HepG2 (cell line): Measurements from ENCODE around the gene TTC28. TPM values are rescaled to one million over a fixed set of nuclear protein-coding genes. Genes with fewer than 3 reads are reported as not detected.

Experiments
- ATAC-seq: fragments of 200-7000 bp; cut with Tn5 transposase; 3 replicates; pipeline ENCODE4 v1.9.1; 2020; ENCODE audit warnings: mild to moderate bottlenecking, moderate library complexity
- BruUV-seq: library from RNA; stranded (reverse); fragments of 400-500 nt; replicated peaks from 2 replicates; lab custom pipeline; 2021; lab: Mats Ljungman, UMichigan
- CTCF ChIA-PET: fragments of 300-600 bp; formaldehyde crosslinking; extraction: SDS; loops from one replicate; lab custom pipeline; 2021; ENCODE audit warnings: low total read pairs, inconsistent platforms, low intra/inter-chr PET ratio; lab: Yijun Ruan, JAX
- POLR2A ChIA-PET: fragments of 350-600 bp; sonication (Branson Sonifier 250); formaldehyde crosslinking; loops from one replicate; lab custom pipeline; 2020; ENCODE audit warnings: antibody characterized with exemption, inconsistent platforms; lab: Yijun Ruan, JAX
- DNase-seq: peaks from one replicate; pipeline ENCODE4 v3.0.0-alpha.2; 2015; ENCODE audit warnings: low spot score
- FAIRE-seq: peaks from 3 replicates; lab custom pipeline; 2011; peaks lifted over from hg19 to GRCh38; lab: Jason Lieb, UNC
- H2AFZ ChIP-seq: one replicate; pipeline ENCODE4 v1.6.1; 2011; ENCODE audit warnings: low read length, inconsistent platforms
- H3K27ac ChIP-seq: fragments of 300-600 bp; 3 replicates; pipeline ENCODE4 v1.8.0; 2011; ENCODE audit warnings: mixed run types, mild to moderate bottlenecking, mixed read lengths, low read length, inconsistent platforms; ENCODE audit not compliant: insufficient read depth; ENCODE audit errors: extremely low read length
- H3K27me3 ChIP-seq, 2 experiments: fragments of 200-600 bp in 1 of 2; 2 replicates in 1 of 2; 3 replicates in 1 of 2; pipeline versions ENCODE4 v1.6.0 to v1.8.0; 2011; ENCODE audit warnings: low read length in 2 of 2, mild to moderate bottlenecking in 2 of 2, moderate library complexity in 2 of 2, inconsistent platforms in 1 of 2; ENCODE audit not compliant: insufficient read depth in 2 of 2, control insufficient read depth in 1 of 2
- H3K36me3 ChIP-seq, 2 experiments: fragments of 200-600 bp in 1 of 2; replicated peaks in 1 of 2; 2 replicates in 1 of 2; 3 replicates in 1 of 2; pipeline versions ENCODE4 v1.5.1 to v1.8.0; 2011; ENCODE audit warnings: low read length in 2 of 2, inconsistent platforms in 1 of 2; ENCODE audit not compliant: insufficient read depth in 2 of 2, control insufficient read depth in 1 of 2
- H3K4me1 ChIP-seq: 2 replicates; pipeline ENCODE4 v1.5.1; 2012; ENCODE audit warnings: low read length, inconsistent platforms; ENCODE audit not compliant: insufficient read depth
- H3K4me2 ChIP-seq: 2 replicates; pipeline ENCODE4 v1.6.0; 2011; ENCODE audit warnings: low read depth, low read length, inconsistent platforms
- H3K4me3 ChIP-seq, 3 experiments: fragments of 200-600 bp in 1 of 3; sonication (generic), shearing (Covaris generic) in 1 of 3; replicated peaks in 1 of 3; 2 replicates each; pipeline ENCODE4 v1.5.1; 2011 to 2016; ENCODE audit warnings: low read length in 3 of 3, inconsistent platforms in 2 of 3, low read depth in 2 of 3, mild to moderate bottlenecking in 2 of 3, control low read depth in 1 of 3, mixed read lengths in 1 of 3; ENCODE audit not compliant: insufficient read depth in 1 of 3
- H3K79me2 ChIP-seq: one replicate; pipeline ENCODE4 v1.6.1; 2011; ENCODE audit warnings: low read length, inconsistent platforms; ENCODE audit not compliant: insufficient read depth
- H3K9ac ChIP-seq: 2 replicates; pipeline ENCODE4 v1.6.0; 2011; ENCODE audit warnings: mild to moderate bottlenecking, low read depth, low read length, inconsistent platforms; ENCODE audit not compliant: insufficient read depth
- H3K9me3 ChIP-seq: 2 replicates; pipeline ENCODE4 v1.5.1; 2012; ENCODE audit warnings: mild to moderate bottlenecking, low read length
- H4K20me1 ChIP-seq: 2 replicates; pipeline ENCODE4 v1.6.0; 2011; ENCODE audit warnings: inconsistent platforms, mild to moderate bottlenecking, low read length, moderate library complexity; ENCODE audit not compliant: insufficient read depth
- CREM ChIP-seq, 2 experiments: sonication (generic) in 1 of 2; formaldehyde crosslinking in 1 of 2; IDR thresholded peaks; 2 replicates each; pipeline versions ENCODE4 v1.4.0 to v1.6.1; 2016 to 2020; ENCODE audit warnings: antibody characterized with exemption in 1 of 2, mild to moderate bottlenecking in 1 of 2, missing genetic modification reagents in 1 of 2
- HNF1B ChIP-seq: sonication (generic); formaldehyde crosslinking; IDR thresholded peaks from 2 replicates; pipeline ENCODE4 v1.5.1; 2020; ENCODE audit warnings: mild to moderate bottlenecking, moderate library complexity, missing genetic modification reagents
- IKZF4 ChIP-seq: sonication (generic); formaldehyde crosslinking; IDR thresholded peaks from 2 replicates; pipeline ENCODE4 v1.5.1; 2020; ENCODE audit warnings: borderline replicate concordance, mild to moderate bottlenecking, low read depth, missing genetic modification reagents; ENCODE audit errors: not compliant biosample characterization
- KDM6A ChIP-seq: IDR thresholded peaks from 2 replicates; pipeline ENCODE4 v1.6.1; 2016; ENCODE audit warnings: low read depth
- MED13 ChIP-seq: sonication (generic); formaldehyde crosslinking; IDR thresholded peaks from 2 replicates; pipeline ENCODE4 v1.5.0; 2020; ENCODE audit warnings: missing genetic modification reagents
- PAWR ChIP-seq: sonication (generic); formaldehyde crosslinking; IDR thresholded peaks from 2 replicates; pipeline ENCODE4 v1.4.0; 2020; ENCODE audit warnings: missing genetic modification reagents, mild to moderate bottlenecking, borderline replicate concordance
- PBX3 ChIP-seq: sonication (generic); formaldehyde crosslinking; IDR thresholded peaks from 2 replicates; pipeline ENCODE4 v1.8.1; 2023; ENCODE audit warnings: missing genetic modification reagents, inconsistent platforms, borderline replicate concordance
- TARDBP ChIP-seq: sonication (generic); formaldehyde crosslinking; IDR thresholded peaks from 2 replicates; pipeline ENCODE4 v1.8.0; 2022; ENCODE audit warnings: mild to moderate bottlenecking, missing genetic modification reagents
- TFDP2 ChIP-seq: sonication (generic); formaldehyde crosslinking; IDR thresholded peaks from 2 replicates; pipeline ENCODE4 v1.4.0; 2020; ENCODE audit warnings: missing genetic modification reagents
- ZBTB21 ChIP-seq: sonication (generic); formaldehyde crosslinking; IDR thresholded peaks from 2 replicates; pipeline ENCODE4 v1.4.0; 2020; ENCODE audit warnings: missing genetic modification reagents
- ZNF468 ChIP-seq: sonication (generic); formaldehyde crosslinking; IDR thresholded peaks from 2 replicates; pipeline ENCODE4 v1.8.0; 2022; ENCODE audit warnings: mild to moderate bottlenecking, moderate library complexity, missing genetic modification reagents
- WGBS: methylation state at CpG from one replicate; pipeline ENCODE4 v1.1.6; 2017; ENCODE audit warnings: low lambda C conversion rate; 5-methylcytosine and 5-hydroxymethylcytosine counted together
- in situ Hi-C: cut with HindIII; loops from 2 replicates; pipeline ENCODE4 v1.10.0; 2017; ENCODE audit warnings: low pct_unique_long_range_greater_than_20kb; ENCODE audit not compliant: extremely low pct_ligation_motif_present
- intact Hi-C: fragments of 100-400 bp; cut with micrococcal nuclease; formaldehyde crosslinking; loops from one replicate; pipeline ENCODE4 v1.10.0; 2022; ENCODE audit not compliant: unreplicated experiment
- polyA plus RNA-seq, 8 experiments: library from polyadenylated mRNA; depleted of rRNA in 3 of 8; stranded (reverse) in 7 of 8; unstranded in 1 of 8; fragments of >200 nt; fragmentation: Illumina TruSeq in 4 of 8; extraction: Trizol in 4 of 8; gene quantifications; 2 replicates each; pipeline versions ENCODE4 v1.2.1 to v1.2.3, GENCODE V29; 2011 to 2016; ENCODE audit warnings: low read depth in 4 of 8, missing spikeins in 1 of 8, mixed read lengths in 1 of 8; ENCODE audit not compliant: insufficient read depth in 1 of 8
- total RNA-seq, 5 experiments: library from RNA; depleted of rRNA; stranded (reverse); fragments of >200 nt; fragmentation: Illumina TruSeq; extraction: Trizol; gene quantifications; 2 replicates each; pipeline ENCODE4 v1.2.3, GENCODE V29; 2016; ENCODE audit warnings: low read depth in 1 of 5

TTC28 gene
- total and polyA plus RNA-seq, 2 of the 13 experiments (the other 11 are each of a cell fraction or from before 2014, with no cell fraction given) = 4.2 to 13.1 TPM

- BruUV-seq = no TSS peak
- H4K20me1 ChIP-seq = no peaks in the 10 kb centered on the region; the same call in 1 of the 2 replicates
- H3K27ac ChIP-seq = no peak overlapping the region
- intact Hi-C loops = no loop called here
- H2AFZ ChIP-seq = no peak overlapping the region
- H3K4me2 ChIP-seq = no peak overlapping the region
- FAIRE-seq = no peak
- ChIA-PET POLR2A (interaction anchor here (0.6 kb wide), 1 partner anchor 28 kb away, joined by 3 read pairs; no protein-coding TSS in a partner anchor), CTCF (no interaction called here)
- H3K79me2 ChIP-seq = no peaks in the 10 kb centered on the region
- ATAC-seq = no peak
- no peaks in the 10 kb centered on the region for H3K9me3 ChIP-seq
- no peak overlapping the region for H3K9ac ChIP-seq
- H3K27me3 ChIP-seq = no peaks in the 10 kb centered on the region
- no peaks in the 10 kb centered on the region for H3K4me1 ChIP-seq
- WGBS = 92% methylated on average over 1 of the region's 2 CpGs
- DNase-seq = no peak
- no peaks in the 10 kb centered on the region for H3K36me3 ChIP-seq
- H3K4me3 ChIP-seq = no peak overlapping the region
- in situ Hi-C loops = no loop called here
- no peak for TF ChIP-seq IKZF4 (CRISPR knock-in tag)
These were observed 636.4 kb downstream of the TTC28 start for GRCh38 chr22:28043266-28043665.

- Histone ChIP-seq H3K27me3 (no peaks in the 10 kb centered on the region), H3K9ac (no peak overlapping the region), H4K20me1 (no peaks in the 10 kb centered on the region), H3K4me1 (peaks cover 10% of the 10 kb centered on the region), H3K4me2 (no peak overlapping the region), H3K9me3 (no peaks in the 10 kb centered on the region), H2AFZ (no peak overlapping the region), H3K36me3 (peaks cover 1 to 11% of the 10 kb centered on the region in 2 experiments; a peak in 3 of 5 replicates), H3K4me3 (no peak overlapping the region), H3K79me2 (no peaks in the 10 kb centered on the region), H3K27ac (no peak overlapping the region)
- CTCF ChIA-PET = no interaction called here
- FAIRE-seq (no peak), ATAC-seq (no peak), DNase-seq (no peak)
- intact Hi-C loops = no loop called here
- no TSS peak for BruUV-seq
- in situ Hi-C loops = no loop called here
- WGBS = 83% methylated on average over 6 of the region's 7 CpGs
- POLR2A ChIA-PET = no interaction called here
- TF ChIP-seq MED13 (no peak), KDM6A (no peak), CREM (IDR thresholded peaks at IDR 0.05) (no peak), CREM (CRISPR knock-in tag; IDR thresholded peaks at IDR 0.05) (no peak), ZBTB21 (no peak), PAWR (CRISPR knock-in tag) (no peak), TARDBP (CRISPR knock-in tag) (no peak), HNF1B (CRISPR knock-in tag) (no peak), ZNF468 (CRISPR knock-in tag) (no peak), TFDP2 (CRISPR knock-in tag) (no peak), PBX3 (no peak)
These were observed 644.8 kb downstream of the TTC28 start for GRCh38 chr22:28034760-28035401.
